Neuronal stem cell (in vitro differentiated cells): ENCODE data around the gene CNOT6.
A peak's percentile ranks its signal among the peaks of the same experiment; 100 is the strongest.

ENCODE experiments used
- DNase-seq: peaks from one replicate; pipeline ENCODE4 v3.0.0-alpha.2; 2013; ENCODE audit warnings: low spot score
- H2AFZ ChIP-seq: one replicate; pipeline ENCODE4 v1.6.1; 2013; ENCODE audit warnings: mild to moderate bottlenecking, low read length, inconsistent platforms
- H2AK5ac ChIP-seq: 2 replicates; pipeline ENCODE4 v1.6.1; 2013; ENCODE audit warnings: low read depth, mild to moderate bottlenecking, inconsistent platforms, low read length, moderate library complexity, mixed read lengths
- H2BK120ac ChIP-seq: 2 replicates; pipeline ENCODE4 v1.6.1; 2013; ENCODE audit warnings: low read depth, mild to moderate bottlenecking, inconsistent platforms, low read length, moderate library complexity, mixed read lengths
- H2BK12ac ChIP-seq: one replicate; pipeline ENCODE4 v1.6.1; 2013; ENCODE audit warnings: low read length, inconsistent platforms
- H2BK15ac ChIP-seq: 2 replicates; pipeline ENCODE4 v1.6.1; 2013; ENCODE audit warnings: mild to moderate bottlenecking, low read length, inconsistent platforms, mixed read lengths
- H2BK5ac ChIP-seq: one replicate; pipeline ENCODE4 v1.6.1; 2013; ENCODE audit warnings: inconsistent platforms, mild to moderate bottlenecking, low read length, moderate library complexity
- H3K14ac ChIP-seq: one replicate; pipeline ENCODE4 v1.6.1; 2013; ENCODE audit warnings: low read length, inconsistent platforms
- H3K18ac ChIP-seq: 2 replicates; pipeline ENCODE4 v1.6.1; 2013; ENCODE audit warnings: low read length, inconsistent platforms
- H3K23ac ChIP-seq: 2 replicates; pipeline ENCODE4 v1.6.1; 2013; ENCODE audit warnings: low read depth, mild to moderate bottlenecking, mixed read lengths, low read length, inconsistent platforms; ENCODE audit not compliant: poor library complexity
- H3K27ac ChIP-seq: replicated peaks from 3 replicates; pipeline ENCODE4 v1.5.1; 2013; ENCODE audit warnings: low read length, inconsistent platforms
- H3K27me3 ChIP-seq, 3 experiments: 2 replicates each; pipeline ENCODE4 v1.6.1; 2013; ENCODE audit warnings: low read length in 3 of 3, mild to moderate bottlenecking in 2 of 3, inconsistent platforms in 1 of 3, low read depth in 1 of 3, mixed read lengths in 1 of 3, moderate library complexity in 1 of 3; ENCODE audit not compliant: control insufficient read depth in 3 of 3, insufficient read depth in 3 of 3
- H3K36me3 ChIP-seq, 2 donors: replicated peaks in 1 of 2; 2 replicates each; pipeline ENCODE4 v1.6.1; 2013; ENCODE audit warnings: low read length in 2 of 2; ENCODE audit not compliant: control insufficient read depth in 2 of 2, insufficient read depth in 2 of 2
- H3K4ac ChIP-seq: 2 replicates; pipeline ENCODE4 v1.6.1; 2013; ENCODE audit warnings: inconsistent platforms, mild to moderate bottlenecking, low read length, moderate library complexity
- H3K4me1 ChIP-seq, 2 donors: 1 replicate in 1 of 2; 2 replicates in 1 of 2; pipeline ENCODE4 v1.6.1; 2013; ENCODE audit warnings: low read length in 2 of 2, low read depth in 1 of 2; ENCODE audit not compliant: control insufficient read depth in 2 of 2, insufficient read depth in 1 of 2
- H3K4me2 ChIP-seq: one replicate; pipeline ENCODE4 v1.6.1; 2013; ENCODE audit warnings: mild to moderate bottlenecking, low read length, inconsistent platforms; ENCODE audit not compliant: insufficient read depth, poor library complexity, severe bottlenecking
- H3K4me3 ChIP-seq, 2 donors: 2 replicates each; pipeline ENCODE4 v1.5.1; 2013; ENCODE audit warnings: low read length in 2 of 2, mild to moderate bottlenecking in 2 of 2, inconsistent platforms in 1 of 2, moderate library complexity in 1 of 2
- H3K79me1 ChIP-seq: one replicate; pipeline ENCODE4 v1.6.1; 2013; ENCODE audit warnings: low read depth, mild to moderate bottlenecking, inconsistent platforms, low read length, moderate library complexity
- H3K9ac ChIP-seq: one replicate; pipeline ENCODE4 v1.6.1; 2013; ENCODE audit warnings: mild to moderate bottlenecking, low read depth, low read length, inconsistent platforms; ENCODE audit not compliant: poor library complexity
- H3K9me3 ChIP-seq, 2 donors: replicated peaks in 1 of 2; 2 replicates each; pipeline versions ENCODE3 to v1.6.1; 2013; ENCODE audit warnings: low read length in 2 of 2, mild to moderate bottlenecking in 2 of 2, inconsistent platforms in 1 of 2, low read depth in 1 of 2, mixed read lengths in 1 of 2, moderate library complexity in 1 of 2; ENCODE audit not compliant: control insufficient read depth in 2 of 2, insufficient read depth in 1 of 2
- H4K8ac ChIP-seq: one replicate; pipeline ENCODE4 v1.6.1; 2013; ENCODE audit warnings: low read depth, mild to moderate bottlenecking, inconsistent platforms, low read length, moderate library complexity
- H4K91ac ChIP-seq: one replicate; pipeline ENCODE4 v1.6.1; 2013; ENCODE audit warnings: low read length, low read depth, mild to moderate bottlenecking, inconsistent platforms; ENCODE audit not compliant: poor library complexity
- WGBS, 2 donors: extraction: QIAGEN DNeasy Blood & Tissue Kit; methylation state at CpG; one replicate each; pipeline ENCODE4 v1.1.7; 2013; ENCODE audit warnings: missing lambda C conversion rate in 2 of 2, mixed read lengths in 1 of 2; ENCODE audit not compliant: insufficient read length in 2 of 2, insufficient replicate concordance in 1 of 2; ENCODE audit errors: extremely low coverage in 2 of 2; 5-methylcytosine and 5-hydroxymethylcytosine counted together

The CNOT6 gene

GRCh38 chr5:180596668-180597231 lies 102.6 kb downstream of the CNOT6 start:
- Histone ChIP-seq H3K4me2 (no peak overlapping the region), H2BK5ac (no peak overlapping the region), H3K4me3 (no peak overlapping the region), H3K4me1 (peaks cover 0 to 5% of the 10 kb centered on the region in 2 donors), H3K9ac (no peak overlapping the region), H3K9me3 (no peaks in the 10 kb centered on the region), H3K23ac (peak overlapping the region; percentile 37), H3K27ac (no peak overlapping the region), H3K4ac (no peak overlapping the region), H3K18ac (no peak overlapping the region), H4K91ac (no peak overlapping the region), H2BK120ac (no peak overlapping the region), H4K8ac (no peak overlapping the region), H3K14ac (no peak overlapping the region), H2AFZ (peak overlapping the region; percentile 66), H3K36me3 (no peaks in the 10 kb centered on the region), H2AK5ac (no peak overlapping the region), H3K79me1 (peaks cover 2% of the 10 kb centered on the region), H2BK12ac (no peak overlapping the region), H3K27me3 (peaks cover 0 to 18% (median 8%) of the 10 kb centered on the region in 3 experiments), H2BK15ac (no peak overlapping the region)
- no peak for DNase-seq
- no CpG with 5 or more reads among the region's 24 CpGs for WGBS, 2 donors

- Histone ChIP-seq H2AK5ac (peak overlapping the region; percentile 23), H3K27ac (no peak overlapping the region), H3K23ac (no peak overlapping the region), H2BK120ac (no peak overlapping the region), H4K91ac (no peak overlapping the region), H3K4me1 (peaks cover 2 to 5% of the 10 kb centered on the region in 2 donors), H3K27me3 (peaks cover 0 to 4% (median 2%) of the 10 kb centered on the region in 3 experiments), H3K79me1 (peaks cover 2% of the 10 kb centered on the region), H3K18ac (no peak overlapping the region), H3K9me3 (no peaks in the 10 kb centered on the region), H2BK15ac (no peak overlapping the region), H3K36me3 (no peaks in the 10 kb centered on the region), H3K4me3 (no peak overlapping the region), H3K14ac (no peak overlapping the region), H3K4ac (no peak overlapping the region), H3K9ac (no peak overlapping the region), H4K8ac (no peak overlapping the region), H2BK5ac (no peak overlapping the region), H2BK12ac (no peak overlapping the region), H2AFZ (no peak overlapping the region), H3K4me2 (no peak overlapping the region)
- no peak for DNase-seq
- no CpG with 5 or more reads among the region's 9 CpGs for WGBS, 2 donors
These were observed 104.1 kb downstream of the CNOT6 start for GRCh38 chr5:180598316-180598701.

GRCh38 chr5:180598797-180599589 lies 104.8 kb downstream of the CNOT6 start:
- WGBS, 2 donors: no CpG with 5 or more reads among the region's 16 CpGs
- H3K9ac ChIP-seq: no peak overlapping the region

GRCh38 chr5:180599590-180599914 lies 105.4 kb downstream of the CNOT6 start:
- WGBS, 2 donors: no CpG with 5 or more reads among the region's 6 CpGs
- Histone ChIP-seq H3K4me1 (peaks cover 2 to 3% of the 10 kb centered on the region in 2 donors), H3K18ac (no peak overlapping the region), H4K91ac (no peak overlapping the region), H3K4me3 (no peak overlapping the region), H2AK5ac (no peak overlapping the region), H3K4me2 (no peak overlapping the region), H3K4ac (no peak overlapping the region), H3K79me1 (peaks cover 2% of the 10 kb centered on the region), H2BK120ac (no peak overlapping the region), H3K14ac (no peak overlapping the region), H3K27ac (no peak overlapping the region), H3K36me3 (no peaks in the 10 kb centered on the region), H3K23ac (no peak overlapping the region), H3K27me3 (no peaks in the 10 kb centered on the region), H3K9ac (no peak overlapping the region), H2BK12ac (no peak overlapping the region), H2AFZ (no peak overlapping the region), H2BK15ac (no peak overlapping the region), H2BK5ac (no peak overlapping the region), H3K9me3 (no peaks in the 10 kb centered on the region), H4K8ac (no peak overlapping the region)
- DNase-seq: no peak

More at GRCh38 chr5:180598797-180599589, 104.8 kb downstream of the CNOT6 start:
- Histone ChIP-seq H3K23ac (no peak overlapping the region), H2AFZ (no peak overlapping the region), H3K9me3 (no peaks in the 10 kb centered on the region), H3K27me3 (no peaks in the 10 kb centered on the region), H3K4me2 (no peak overlapping the region), H3K36me3 (no peaks in the 10 kb centered on the region), H2BK120ac (no peak overlapping the region), H2BK15ac (no peak overlapping the region), H2BK12ac (no peak overlapping the region), H3K27ac (no peak overlapping the region), H3K4me3 (no peak overlapping the region), H3K79me1 (peaks cover 2% of the 10 kb centered on the region), H2BK5ac (no peak overlapping the region), H4K8ac (no peak overlapping the region), H4K91ac (no peak overlapping the region), H3K4me1 (peaks cover 2 to 5% of the 10 kb centered on the region in 2 donors), H3K14ac (no peak overlapping the region), H3K4ac (no peak overlapping the region), H3K18ac (no peak overlapping the region), H2AK5ac (peak overlapping the region; percentile 23)
- no peak for DNase-seq
